DOHH2 (cell line): ENCODE data around the gene OR6N1.

Experiments used
- H3F3A ChIP-seq: fragments of 200-600 bp; sonication (generic), shearing (Covaris generic); 2 replicates; pipeline ENCODE4 v1.6.0; 2016; ENCODE audit warnings: antibody characterized with exemption, mild to moderate bottlenecking; ENCODE audit not compliant: control insufficient read depth, insufficient read depth
- H3K27ac ChIP-seq: fragments of 200-600 bp; sonication (generic); 2 replicates; pipeline ENCODE4 v1.5.1; 2014; ENCODE audit warnings: low read depth, mild to moderate bottlenecking, low read length, moderate library complexity
- H3K27me3 ChIP-seq: fragments of 200-600 bp; sonication (generic); 2 replicates; pipeline ENCODE4 v1.6.1; 2014; ENCODE audit warnings: mild to moderate bottlenecking, low read length, mixed read lengths; ENCODE audit not compliant: control insufficient read depth
- H3K36me3 ChIP-seq: fragments of 200-600 bp; sonication (generic); 2 replicates; pipeline ENCODE4 v1.6.1; 2014; ENCODE audit warnings: mild to moderate bottlenecking, low read length, moderate library complexity, mixed read lengths; ENCODE audit not compliant: control insufficient read depth
- H3K4me1 ChIP-seq: fragments of 200-600 bp; sonication (generic); 2 replicates; pipeline ENCODE4 v1.6.1; 2014; ENCODE audit warnings: mild to moderate bottlenecking, low read length, mixed read lengths; ENCODE audit not compliant: control insufficient read depth
- H3K4me2 ChIP-seq: fragments of 200-600 bp; sonication (generic); 2 replicates; pipeline ENCODE4 v1.6.0; 2014; ENCODE audit warnings: mild to moderate bottlenecking, low read length, moderate library complexity
- H3K4me3 ChIP-seq: fragments of 200-600 bp; sonication (generic); 2 replicates; pipeline ENCODE4 v1.5.1; 2014; ENCODE audit warnings: mild to moderate bottlenecking, low read length, mixed read lengths
- H3K79me2 ChIP-seq: fragments of 200-600 bp; sonication (generic); 2 replicates; pipeline ENCODE4 v1.6.1; 2014; ENCODE audit warnings: mild to moderate bottlenecking, low read length, mixed read lengths; ENCODE audit not compliant: control insufficient read depth
- H3K9me2 ChIP-seq: fragments of 200-600 bp; sonication (generic); replicated peaks from 2 replicates; pipeline ENCODE4 v1.6.1; 2014; ENCODE audit warnings: mild to moderate bottlenecking, low read length, mixed read lengths; ENCODE audit not compliant: control insufficient read depth
- H3K9me3 ChIP-seq: fragments of 200-600 bp; sonication (generic); 2 replicates; pipeline ENCODE4 v1.6.1; 2014; ENCODE audit warnings: antibody characterized with exemption, low read length, mixed read lengths; ENCODE audit not compliant: control insufficient read depth, insufficient read depth
- H4K20me1 ChIP-seq: fragments of 200-600 bp; sonication (generic); 2 replicates; pipeline ENCODE4 v1.6.0; 2014; ENCODE audit warnings: low read depth, mild to moderate bottlenecking, antibody characterized with exemption, low read length, moderate library complexity; ENCODE audit not compliant: control insufficient read depth, insufficient read depth
- CTCF ChIP-seq: fragments of 200-600 bp; sonication (generic); IDR thresholded peaks from one replicate; pipeline ENCODE4 v1.5.1; 2014; ENCODE audit warnings: antibody characterized with exemption, mild to moderate bottlenecking, low read depth, low read length; ENCODE audit not compliant: poor library complexity, severe bottlenecking
- EZH2phosphoT487 ChIP-seq: fragments of 200-600 bp; sonication (generic); IDR thresholded peaks from 2 replicates; pipeline ENCODE4 v1.6.1; 2017; ENCODE audit warnings: borderline replicate concordance, mild to moderate bottlenecking, antibody characterized with exemption, low read length, moderate library complexity, mixed read lengths

OR6N1 gene

DNA sequence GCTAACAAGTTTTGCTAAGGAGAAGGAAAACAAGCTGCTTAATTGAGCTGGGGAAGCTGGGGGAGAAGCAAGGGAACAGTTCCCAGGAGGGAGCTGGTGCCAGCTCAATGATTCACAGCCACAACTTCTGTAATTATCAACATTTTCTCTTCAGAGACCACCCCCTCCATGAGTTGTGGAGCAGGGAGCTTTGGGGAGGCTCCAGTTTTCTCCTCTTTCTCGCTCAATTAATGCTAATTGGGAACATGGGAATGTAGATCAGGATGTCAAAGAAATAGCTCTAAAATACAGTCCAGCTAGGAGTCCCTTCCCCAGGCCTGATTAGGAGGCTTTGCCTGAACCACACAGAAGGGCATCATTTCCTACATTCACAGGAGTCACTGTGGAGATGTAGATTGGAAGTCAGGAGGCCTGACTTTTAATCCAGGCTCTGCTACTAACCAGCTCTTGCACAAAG, 47.0 kb upstream of the OR6N1 start:
- H3K79me2 ChIP-seq: no peaks in the 10 kb centered on the region
- no peaks in the 10 kb centered on the region for H3K36me3 ChIP-seq
- no peaks in the 10 kb centered on the region for H3F3A ChIP-seq
- H3K9me3 ChIP-seq: no peaks in the 10 kb centered on the region
- H3K27me3 ChIP-seq: peaks cover 5% of the 10 kb centered on the region; the same call in 1 of the 2 replicates
- H4K20me1 ChIP-seq: no peaks in the 10 kb centered on the region
- no peaks in the 10 kb centered on the region for H3K4me1 ChIP-seq
- TF ChIP-seq CTCF (no peak), EZH2phosphoT487 (no peak)
- no peak overlapping the region for H3K4me2 ChIP-seq
- H3K27ac ChIP-seq: no peak overlapping the region
- H3K9me2 ChIP-seq: no peaks in the 10 kb centered on the region
- H3K4me3 ChIP-seq: no peak overlapping the region

DNA sequence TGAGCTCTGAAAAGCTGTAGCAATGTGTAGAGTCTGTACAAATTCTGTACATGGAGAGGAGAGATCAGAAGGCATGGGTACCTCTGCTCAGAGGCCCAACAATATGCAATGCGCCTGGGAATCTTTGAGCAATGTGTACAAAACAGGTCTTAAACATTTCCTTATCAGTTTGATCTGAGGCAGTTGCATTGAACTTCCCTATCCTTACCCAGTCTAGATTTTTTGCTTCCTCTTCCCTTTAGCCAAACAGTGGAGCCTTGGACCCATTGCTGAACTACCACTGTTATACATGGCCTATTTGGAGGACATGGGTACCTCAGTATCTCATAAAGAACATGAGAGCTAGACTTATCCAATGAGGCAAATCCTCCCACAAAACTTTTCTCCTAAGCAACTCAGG, 46.6 kb upstream of the OR6N1 start:
- H3K9me2 ChIP-seq: no peaks in the 10 kb centered on the region
- H3F3A ChIP-seq: no peaks in the 10 kb centered on the region
- no peaks in the 10 kb centered on the region for H3K79me2 ChIP-seq
- H3K36me3 ChIP-seq: no peaks in the 10 kb centered on the region
- no peak for TF ChIP-seq CTCF
- TF ChIP-seq EZH2phosphoT487: no peak
- H3K27ac ChIP-seq: no peak overlapping the region
- no peak overlapping the region for H3K4me3 ChIP-seq
- H3K4me2 ChIP-seq: no peak overlapping the region
- peaks cover 5% of the 10 kb centered on the region; the same call in 1 of the 2 replicates for H3K27me3 ChIP-seq
- no peaks in the 10 kb centered on the region for H3K9me3 ChIP-seq
- H3K4me1 ChIP-seq: no peaks in the 10 kb centered on the region
- H4K20me1 ChIP-seq: no peaks in the 10 kb centered on the region

DNA sequence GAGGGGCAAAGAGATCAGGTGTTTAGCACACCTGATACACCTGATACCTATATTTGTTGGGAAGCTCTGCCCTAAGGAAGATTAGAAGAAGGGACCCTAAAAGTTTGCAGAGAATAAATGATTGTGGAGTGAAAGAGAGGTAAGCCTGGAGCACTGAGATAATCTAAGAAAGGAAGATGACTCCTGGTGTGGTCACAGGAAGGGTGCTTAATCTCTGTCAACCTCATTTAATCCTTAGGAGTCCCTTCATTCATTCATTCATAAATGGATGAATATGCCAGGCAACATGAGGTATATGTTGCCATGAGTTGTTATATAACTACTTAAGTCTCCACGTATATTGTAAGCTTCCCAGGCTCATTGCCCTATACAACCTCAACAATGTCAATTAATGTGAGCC, 43.0 kb upstream of the OR6N1 start:
- Histone ChIP-seq H3K9me3 (no peaks in the 10 kb centered on the region), H3K4me1 (no peaks in the 10 kb centered on the region), H3K36me3 (no peaks in the 10 kb centered on the region), H3K27ac (no peak overlapping the region), H3K4me2 (no peak overlapping the region), H3K79me2 (no peaks in the 10 kb centered on the region), H3K27me3 (peaks cover 5% of the 10 kb centered on the region; the same call in 1 of the 2 replicates), H3K9me2 (no peaks in the 10 kb centered on the region), H3K4me3 (no peak overlapping the region), H4K20me1 (no peaks in the 10 kb centered on the region), H3F3A (no peaks in the 10 kb centered on the region)
- TF ChIP-seq EZH2phosphoT487: no peak
- no peak for TF ChIP-seq CTCF

DNA sequence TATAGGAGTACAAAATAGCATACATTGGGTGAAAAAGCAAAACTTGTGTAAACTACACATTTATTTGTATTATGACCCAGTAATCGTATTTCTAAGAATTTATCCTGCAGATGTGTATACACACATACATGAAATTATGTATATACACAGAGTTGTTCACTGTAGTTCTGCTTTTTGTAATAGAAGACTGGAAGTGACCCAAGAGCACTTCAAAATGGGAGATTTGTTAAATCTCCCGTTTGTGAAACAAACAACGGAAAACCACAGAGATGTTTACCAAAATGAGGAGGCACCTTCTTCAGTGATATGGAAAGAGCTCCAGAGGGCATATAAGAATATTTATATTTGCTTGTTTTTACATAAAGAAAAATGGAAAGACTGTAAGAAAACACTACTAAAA, 41.2 kb upstream of the OR6N1 start:
- peaks cover 2% of the 10 kb centered on the region; the same call in 1 of the 2 replicates for H3K27me3 ChIP-seq
- H3F3A ChIP-seq: no peaks in the 10 kb centered on the region
- H3K27ac ChIP-seq: no peak overlapping the region
- no peak overlapping the region for H3K4me3 ChIP-seq
- no peaks in the 10 kb centered on the region for H3K9me2 ChIP-seq
- no peaks in the 10 kb centered on the region for H4K20me1 ChIP-seq
- H3K4me1 ChIP-seq: no peaks in the 10 kb centered on the region
- no peaks in the 10 kb centered on the region for H3K9me3 ChIP-seq
- H3K79me2 ChIP-seq: no peaks in the 10 kb centered on the region
- no peak overlapping the region for H3K4me2 ChIP-seq
- TF ChIP-seq EZH2phosphoT487: no peak
- TF ChIP-seq CTCF: no peak
- H3K36me3 ChIP-seq: no peaks in the 10 kb centered on the region
